IMR-90 (cell line): ENCODE data around the gene PTPRO.

ENCODE experiments used
- CEBPB ChIP-seq: IDR thresholded peaks from 2 replicates; pipeline ENCODE4 v1.6.1; 2012; ENCODE audit warnings: low read depth, low read length, improper control_type of control experiment
- POLR2A ChIP-seq: IDR thresholded peaks from 2 replicates; pipeline ENCODE4 v1.6.1; 2012; ENCODE audit warnings: mild to moderate bottlenecking, low read depth, low read length
- RCOR1 ChIP-seq: IDR thresholded peaks from 2 replicates; pipeline ENCODE4 v1.6.1; 2012; ENCODE audit warnings: mild to moderate bottlenecking, low read length, improper control_type of control experiment; ENCODE audit not compliant: insufficient replicate concordance
- TF ChIP-seq, protein P1 (sequence below): conservative IDR thresholded peaks from 2 replicates; pipeline ENCODE4 v1.5.1; 2012; ENCODE audit warnings: mild to moderate bottlenecking, low read depth, low read length, improper control_type of control experiment
- TF ChIP-seq, protein P2 (sequence below): fragments of 150-350 bp; IDR thresholded peaks from 2 replicates; pipeline ENCODE4 v1.6.1; 2016; ENCODE audit warnings: low read depth, mild to moderate bottlenecking, low read length, moderate library complexity, borderline replicate concordance

DNA sequence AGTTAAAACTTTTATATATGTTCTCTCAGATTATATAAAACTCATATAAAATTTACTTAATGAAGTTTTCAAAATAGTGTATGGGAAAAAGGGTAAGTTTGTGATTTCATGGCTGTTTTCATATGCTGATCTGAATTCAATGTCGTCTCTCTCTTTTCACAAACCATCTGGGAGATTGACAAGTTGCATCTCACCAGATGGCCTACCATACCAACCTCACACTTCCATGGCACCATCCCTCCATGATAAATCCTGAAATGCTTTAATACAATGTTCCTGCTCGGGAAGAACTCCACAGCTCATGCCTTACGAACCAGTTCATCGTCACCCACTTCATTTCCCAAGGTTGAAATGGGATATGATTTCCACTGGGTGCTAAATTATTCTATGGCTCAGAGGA, 22.3 kb downstream of the PTPRO start:
- no peak for TF ChIP-seq POLR2A
- TF ChIP-seq, protein P1, sequence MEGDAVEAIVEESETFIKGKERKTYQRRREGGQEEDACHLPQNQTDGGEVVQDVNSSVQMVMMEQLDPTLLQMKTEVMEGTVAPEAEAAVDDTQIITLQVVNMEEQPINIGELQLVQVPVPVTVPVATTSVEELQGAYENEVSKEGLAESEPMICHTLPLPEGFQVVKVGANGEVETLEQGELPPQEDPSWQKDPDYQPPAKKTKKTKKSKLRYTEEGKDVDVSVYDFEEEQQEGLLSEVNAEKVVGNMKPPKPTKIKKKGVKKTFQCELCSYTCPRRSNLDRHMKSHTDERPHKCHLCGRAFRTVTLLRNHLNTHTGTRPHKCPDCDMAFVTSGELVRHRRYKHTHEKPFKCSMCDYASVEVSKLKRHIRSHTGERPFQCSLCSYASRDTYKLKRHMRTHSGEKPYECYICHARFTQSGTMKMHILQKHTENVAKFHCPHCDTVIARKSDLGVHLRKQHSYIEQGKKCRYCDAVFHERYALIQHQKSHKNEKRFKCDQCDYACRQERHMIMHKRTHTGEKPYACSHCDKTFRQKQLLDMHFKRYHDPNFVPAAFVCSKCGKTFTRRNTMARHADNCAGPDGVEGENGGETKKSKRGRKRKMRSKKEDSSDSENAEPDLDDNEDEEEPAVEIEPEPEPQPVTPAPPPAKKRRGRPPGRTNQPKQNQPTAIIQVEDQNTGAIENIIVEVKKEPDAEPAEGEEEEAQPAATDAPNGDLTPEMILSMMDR: no peak
- no peak for TF ChIP-seq CEBPB
- TF ChIP-seq, protein P2, sequence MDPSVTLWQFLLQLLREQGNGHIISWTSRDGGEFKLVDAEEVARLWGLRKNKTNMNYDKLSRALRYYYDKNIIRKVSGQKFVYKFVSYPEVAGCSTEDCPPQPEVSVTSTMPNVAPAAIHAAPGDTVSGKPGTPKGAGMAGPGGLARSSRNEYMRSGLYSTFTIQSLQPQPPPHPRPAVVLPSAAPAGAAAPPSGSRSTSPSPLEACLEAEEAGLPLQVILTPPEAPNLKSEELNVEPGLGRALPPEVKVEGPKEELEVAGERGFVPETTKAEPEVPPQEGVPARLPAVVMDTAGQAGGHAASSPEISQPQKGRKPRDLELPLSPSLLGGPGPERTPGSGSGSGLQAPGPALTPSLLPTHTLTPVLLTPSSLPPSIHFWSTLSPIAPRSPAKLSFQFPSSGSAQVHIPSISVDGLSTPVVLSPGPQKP: no peak
- no peak for TF ChIP-seq RCOR1
